ENCODE measurements around the gene VPS52. TPM values are rescaled to one million over a fixed set of nuclear protein-coding genes. Genes with fewer than 3 reads are reported as not detected.

VPS52 gene
- total and polyA plus RNA-seq, 9 of the 15 experiments (the other 6 are each of a cell fraction or from before 2014, with no cell fraction given): 24.4 to 103 (median 40.2) TPM

GRCh38 chr6:33279971-33280511 is 8.4 kb upstream of the VPS52 start (continued):
- TF ChIP-seq, protein P1, sequence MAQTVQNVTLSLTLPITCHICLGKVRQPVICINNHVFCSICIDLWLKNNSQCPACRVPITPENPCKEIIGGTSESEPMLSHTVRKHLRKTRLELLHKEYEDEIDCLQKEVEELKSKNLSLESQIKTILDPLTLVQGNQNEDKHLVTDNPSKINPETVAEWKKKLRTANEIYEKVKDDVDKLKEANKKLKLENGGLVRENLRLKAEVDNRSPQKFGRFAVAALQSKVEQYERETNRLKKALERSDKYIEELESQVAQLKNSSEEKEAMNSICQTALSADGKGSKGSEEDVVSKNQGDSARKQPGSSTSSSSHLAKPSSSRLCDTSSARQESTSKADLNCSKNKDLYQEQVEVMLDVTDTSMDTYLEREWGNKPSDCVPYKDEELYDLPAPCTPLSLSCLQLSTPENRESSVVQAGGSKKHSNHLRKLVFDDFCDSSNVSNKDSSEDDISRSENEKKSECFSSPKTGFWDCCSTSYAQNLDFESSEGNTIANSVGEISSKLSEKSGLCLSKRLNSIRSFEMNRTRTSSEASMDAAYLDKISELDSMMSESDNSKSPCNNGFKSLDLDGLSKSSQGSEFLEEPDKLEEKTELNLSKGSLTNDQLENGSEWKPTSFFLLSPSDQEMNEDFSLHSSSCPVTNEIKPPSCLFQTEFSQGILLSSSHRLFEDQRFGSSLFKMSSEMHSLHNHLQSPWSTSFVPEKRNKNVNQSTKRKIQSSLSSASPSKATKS (CRISPR knock-in tag; IDR thresholded peaks at IDR 0.05): no peak
- TF ChIP-seq SRF (CRISPR knock-in tag; IDR thresholded peaks at IDR 0.05): peak in 1 of 2 experiments; percentile 68; a peak in 1 of 4 replicates
- no peak for TF ChIP-seq DPF2 (IDR thresholded peaks at IDR 0.05)
- TF ChIP-seq NR2C1 (IDR thresholded peaks at IDR 0.05): peak; percentile 74
- TF ChIP-seq NR2C1 (tag; IDR thresholded peaks at IDR 0.05): peak; percentile 76
- no peak for TF ChIP-seq HBP1 (CRISPR knock-in tag; IDR thresholded peaks at IDR 0.05)
- TF ChIP-seq ETV1 (tag; conservative IDR thresholded peaks at IDR 0.05; ENCODE audit: low read depth): no peak
- TF ChIP-seq ATF7 (IDR thresholded peaks at IDR 0.05): peak; percentile 72
- TF ChIP-seq ZSCAN32 (CRISPR knock-in tag; IDR thresholded peaks at IDR 0.05): no peak
- no peak for TF ChIP-seq ZNF146 (CRISPR knock-in tag; IDR thresholded peaks at IDR 0.05; ENCODE audit: unreplicated experiment)
- no peak for TF ChIP-seq BRD4 (IDR thresholded peaks at IDR 0.05)
- TF ChIP-seq ZKSCAN3 (CRISPR knock-in tag; IDR thresholded peaks at IDR 0.05): no peak
- no peak for TF ChIP-seq TRIM28 (IDR thresholded peaks at IDR 0.05)
- peak; percentile 82 for TF ChIP-seq ELF1 (tag; IDR thresholded peaks at IDR 0.05)
- TF ChIP-seq, protein P2, sequence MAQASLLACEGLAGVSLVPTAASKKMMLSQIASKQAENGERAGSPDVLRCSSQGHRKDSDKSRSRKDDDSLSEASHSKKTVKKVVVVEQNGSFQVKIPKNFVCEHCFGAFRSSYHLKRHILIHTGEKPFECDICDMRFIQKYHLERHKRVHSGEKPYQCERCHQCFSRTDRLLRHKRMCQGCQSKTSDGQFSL (CRISPR knock-in tag; IDR thresholded peaks at IDR 0.05): no peak
- TF ChIP-seq, protein P2 (tag; IDR thresholded peaks at IDR 0.05): no peak
- TF ChIP-seq POLR2H (tag; IDR thresholded peaks at IDR 0.05; ENCODE audit: low read depth): no peak
- TF ChIP-seq CBFA2T3 (IDR thresholded peaks at IDR 0.05): no peak
- TF ChIP-seq POLR2B (IDR thresholded peaks at IDR 0.05; ENCODE audit: low read depth, partially characterized antibody): no peak
- TF ChIP-seq KAT2B (IDR thresholded peaks at IDR 0.05; ENCODE audit: low read depth, low read length): peak; percentile 88
- TF ChIP-seq VEZF1 (CRISPR knock-in tag; IDR thresholded peaks at IDR 0.05): peak; percentile 83
- no peak for TF ChIP-seq ZFP1 (CRISPR knock-in tag; IDR thresholded peaks at IDR 0.05)
